Upper lobe of right lung (tissue), 1 donor: Measurements from ENCODE around the gene ENTPD6. TPM values are rescaled to one million over a fixed set of nuclear protein-coding genes. Genes with fewer than 3 reads are reported as not detected.
A peak's percentile ranks its signal among the peaks of the same experiment; 100 is the strongest.

Source experiments
- ATAC-seq: fragments of 200-7000 bp; cut with Tn5 transposase; one replicate; pipeline ENCODE4 v1.9.1; 2020; ENCODE audit warnings: mild to moderate bottlenecking, moderate library complexity
- DNase-seq: peaks from one replicate; pipeline ENCODE4 v3.0.0-alpha.2; 2020
- H3K27ac ChIP-seq: fragments of 200-600 bp; one replicate; pipeline ENCODE4 v1.8.0; 2022
- H3K27me3 ChIP-seq: fragments of 200-600 bp; one replicate; pipeline ENCODE4 v1.8.0; 2022; ENCODE audit warnings: mild to moderate bottlenecking
- H3K36me3 ChIP-seq: fragments of 200-600 bp; one replicate; pipeline ENCODE4 v1.8.0; 2022
- H3K4me1 ChIP-seq: fragments of 200-600 bp; one replicate; pipeline ENCODE4 v1.8.0; 2022
- H3K4me3 ChIP-seq: fragments of 200-600 bp; one replicate; pipeline ENCODE4 v1.8.0; 2022; ENCODE audit warnings: mild to moderate bottlenecking
- H3K9me3 ChIP-seq: fragments of 200-600 bp; one replicate; pipeline ENCODE4 v1.8.0; 2022
- CTCF ChIP-seq: fragments of 200-600 bp; IDR thresholded peaks from one replicate; pipeline ENCODE4 v1.8.0; 2022; ENCODE audit warnings: antibody characterized with exemption
- intact Hi-C: fragments of 100-400 bp; cut with DNase I; formaldehyde crosslinking; loops from one replicate; pipeline ENCODE4 v1.11.0; 2022
- total RNA-seq: library from RNA; stranded (reverse); fragmentation: NEBNext Ultra II Directional; extraction: Animal tissue kit (Norgen Biotek cat#: 25700); gene quantifications from one replicate; pipeline ENCODE4 v1.2.1, GENCODE V29; 2021
- donor health status: DM: no; HTN: yes; CAD: no; lungs with severe emphysema.

ENTPD6 gene
- total RNA-seq, 1 donor from 2014 or later, result 75.6 TPM

GRCh38 chr20:25273046-25273445 is 77.5 kb downstream of the ENTPD6 start:
- Histone ChIP-seq H3K4me3 (no peak overlapping the region), H3K27me3 (no peaks in the 10 kb centered on the region), H3K27ac (no peak overlapping the region), H3K4me1 (no peaks in the 10 kb centered on the region), H3K9me3 (no peaks in the 10 kb centered on the region), H3K36me3 (peaks cover 75% of the 10 kb centered on the region)
- DNase-seq (peak; percentile 32), ATAC-seq (no peak)
- intact Hi-C loops, result no loop called here
- TF ChIP-seq CTCF, result no peak

- Histone ChIP-seq H3K27ac (no peak overlapping the region), H3K36me3 (peaks cover 80% of the 10 kb centered on the region)
Measured at GRCh38 chr20:25273541-25274358, 78.2 kb downstream of the ENTPD6 start.

GRCh38 chr20:25274481-25274880 is 79.0 kb downstream of the ENTPD6 start:
- Histone ChIP-seq H3K4me1 (no peaks in the 10 kb centered on the region), H3K27me3 (no peaks in the 10 kb centered on the region), H3K4me3 (no peak overlapping the region), H3K36me3 (peaks cover 78% of the 10 kb centered on the region), H3K9me3 (no peaks in the 10 kb centered on the region), H3K27ac (no peak overlapping the region)
- intact Hi-C loops, result no loop called here
- TF ChIP-seq CTCF, result no peak
- ATAC-seq (no peak), DNase-seq (peak; percentile 42)

More at GRCh38 chr20:25273541-25274358, 78.2 kb downstream of the ENTPD6 start:
- H3K4me3 ChIP-seq, result no peak overlapping the region
- H3K4me1 ChIP-seq, result no peaks in the 10 kb centered on the region
- intact Hi-C loops, result no loop called here
- TF ChIP-seq CTCF, result no peak
- no peaks in the 10 kb centered on the region for H3K9me3 ChIP-seq
- no peak for ATAC-seq
- H3K27me3 ChIP-seq, result no peaks in the 10 kb centered on the region
- DNase-seq, result peak; percentile 46

- intact Hi-C loops, result no loop called here
- peak; percentile 55 for DNase-seq
- H3K4me1 ChIP-seq, result no peaks in the 10 kb centered on the region
- no peak overlapping the region for H3K27ac ChIP-seq
- no peaks in the 10 kb centered on the region for H3K27me3 ChIP-seq
- no peak for TF ChIP-seq CTCF
- H3K36me3 ChIP-seq, result peaks cover 80% of the 10 kb centered on the region
- ATAC-seq, result no peak
- no peaks in the 10 kb centered on the region for H3K9me3 ChIP-seq
- H3K4me3 ChIP-seq, result no peak overlapping the region
Measured at GRCh38 chr20:25274891-25275812, 79.6 kb downstream of the ENTPD6 start.

- Histone ChIP-seq H3K4me3 (no peak overlapping the region), H3K36me3 (peaks cover 80% of the 10 kb centered on the region), H3K4me1 (no peaks in the 10 kb centered on the region), H3K9me3 (no peaks in the 10 kb centered on the region), H3K27me3 (no peaks in the 10 kb centered on the region), H3K27ac (no peak overlapping the region)
- peak; percentile 52 for DNase-seq
- no peak for ATAC-seq
- intact Hi-C loops, result no loop called here
- no peak for TF ChIP-seq CTCF
Measured at GRCh38 chr20:25275813-25276532, 80.5 kb downstream of the ENTPD6 start.
